Endometrial microvascular endothelial cells (primary cell): Measurements from ENCODE around the gene ANXA2. TPM values are rescaled to one million over a fixed set of nuclear protein-coding genes. Genes with fewer than 3 reads are reported as not detected.

Experiments used
- in situ Hi-C: cut with HindIII; loops from 2 replicates; pipeline ENCODE4 v1.10.0; 2017; ENCODE audit warnings: low sequenced_read_pairs, low pct_unique_long_range_greater_than_20kb; ENCODE audit errors: inconsistent ontology term
- total RNA-seq: library from RNA; depleted of rRNA; stranded (reverse); fragments of >200 nt; gene quantifications from one replicate; pipeline ENCODE4 v1.2.3, GENCODE V29; 2015; ENCODE audit errors: inconsistent ontology term

ANXA2 gene
- total RNA-seq, 1 donor from 2014 or later: 5,865 TPM

DNA sequence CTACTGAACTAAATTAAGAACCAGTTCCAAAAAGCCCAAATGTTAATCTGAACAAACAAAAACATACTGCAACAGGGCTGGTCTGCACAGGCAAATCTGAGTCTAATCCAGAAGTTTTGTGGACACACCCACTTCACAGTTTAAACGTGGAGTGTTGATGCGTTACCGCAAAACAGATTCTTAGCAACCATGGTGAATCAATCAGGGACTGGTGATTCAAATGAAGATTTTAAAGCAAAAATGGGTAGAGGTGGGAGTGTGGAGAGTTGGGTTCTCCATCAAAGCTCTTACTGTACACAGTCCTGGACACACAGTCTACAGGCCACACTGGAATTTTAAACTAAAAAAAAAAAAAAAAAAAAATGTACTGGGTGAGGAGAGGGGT is 5.2 kb downstream of the ANXA2 start:
- in situ Hi-C loops: no loop called here

DNA sequence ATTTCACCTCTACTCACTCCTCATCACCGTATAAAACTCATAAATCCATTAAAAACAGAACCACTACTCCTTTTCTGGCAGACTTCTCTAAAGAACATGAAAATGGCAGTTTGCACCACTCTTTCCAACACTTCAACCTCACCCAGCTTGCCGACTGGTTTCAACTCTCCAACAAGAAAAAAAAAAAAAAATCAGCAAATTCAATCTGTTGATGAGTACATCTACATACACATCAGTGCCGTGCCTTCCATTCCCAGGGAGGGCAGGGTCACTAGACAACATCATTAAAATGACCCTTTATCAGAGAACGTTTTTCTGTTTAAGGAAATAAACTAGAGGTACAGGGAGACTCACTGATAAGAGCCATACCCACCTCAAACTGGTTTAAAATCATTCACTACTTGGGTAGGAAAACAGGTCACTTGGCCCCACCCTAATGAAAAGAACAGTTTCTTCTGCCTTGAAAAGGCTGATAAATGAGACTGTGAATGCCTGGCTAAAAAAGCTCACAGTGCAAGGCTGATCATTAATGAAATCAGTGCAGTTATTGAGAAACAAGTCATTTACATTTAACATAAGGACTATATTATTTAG is 6.0 kb downstream of the ANXA2 start:
- in situ Hi-C loops: no loop called here

DNA sequence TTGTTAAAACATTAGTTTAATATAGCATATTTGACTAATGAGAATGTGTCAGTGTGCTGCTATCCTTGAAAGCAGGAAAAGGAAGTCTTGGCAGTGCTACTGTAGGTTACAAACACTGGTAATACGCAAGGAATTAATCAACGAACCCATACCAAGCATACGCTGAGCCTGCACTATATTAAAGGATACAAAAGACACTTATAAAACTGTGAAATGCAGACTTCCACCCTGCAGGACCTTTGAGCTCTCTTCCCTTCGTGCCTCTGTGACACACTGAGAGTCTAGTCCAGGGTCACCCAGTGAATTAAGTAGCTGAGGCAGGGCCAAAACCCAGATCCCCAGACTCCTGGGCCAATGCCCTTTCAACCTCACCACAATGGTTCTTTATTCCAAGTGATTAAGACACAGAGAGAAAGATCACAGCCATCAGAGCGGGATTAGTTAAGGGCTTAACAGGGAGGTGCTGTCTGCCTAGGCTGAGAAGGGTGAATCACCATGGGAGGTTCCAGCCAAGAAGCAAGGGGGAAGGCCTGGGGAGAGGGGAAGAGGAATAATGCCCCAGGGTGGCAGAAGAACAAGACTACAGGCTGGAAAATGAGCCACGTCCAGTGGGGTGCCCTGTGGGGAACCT is 6.8 kb downstream of the ANXA2 start:
- in situ Hi-C loops: no loop called here

DNA sequence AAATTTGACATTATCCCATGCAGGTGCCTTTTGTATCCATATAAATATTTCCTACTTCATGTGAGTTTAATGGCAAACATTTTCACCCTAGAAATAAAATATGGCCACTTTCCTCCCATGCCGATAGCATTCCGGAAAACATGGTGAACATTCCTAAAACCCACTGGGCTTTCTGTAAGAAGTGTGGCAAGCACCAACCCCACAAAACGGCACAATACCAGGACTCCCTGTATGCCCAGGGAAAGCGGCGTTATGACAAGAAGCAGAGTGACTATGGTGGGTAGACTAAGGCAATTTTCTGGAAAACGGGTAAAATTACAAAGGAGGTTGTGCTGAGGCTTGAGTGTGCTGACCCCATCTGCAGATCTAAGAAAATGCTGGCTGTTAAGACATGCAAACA is 7.6 kb downstream of the ANXA2 start:
- in situ Hi-C loops: no loop called here

DNA sequence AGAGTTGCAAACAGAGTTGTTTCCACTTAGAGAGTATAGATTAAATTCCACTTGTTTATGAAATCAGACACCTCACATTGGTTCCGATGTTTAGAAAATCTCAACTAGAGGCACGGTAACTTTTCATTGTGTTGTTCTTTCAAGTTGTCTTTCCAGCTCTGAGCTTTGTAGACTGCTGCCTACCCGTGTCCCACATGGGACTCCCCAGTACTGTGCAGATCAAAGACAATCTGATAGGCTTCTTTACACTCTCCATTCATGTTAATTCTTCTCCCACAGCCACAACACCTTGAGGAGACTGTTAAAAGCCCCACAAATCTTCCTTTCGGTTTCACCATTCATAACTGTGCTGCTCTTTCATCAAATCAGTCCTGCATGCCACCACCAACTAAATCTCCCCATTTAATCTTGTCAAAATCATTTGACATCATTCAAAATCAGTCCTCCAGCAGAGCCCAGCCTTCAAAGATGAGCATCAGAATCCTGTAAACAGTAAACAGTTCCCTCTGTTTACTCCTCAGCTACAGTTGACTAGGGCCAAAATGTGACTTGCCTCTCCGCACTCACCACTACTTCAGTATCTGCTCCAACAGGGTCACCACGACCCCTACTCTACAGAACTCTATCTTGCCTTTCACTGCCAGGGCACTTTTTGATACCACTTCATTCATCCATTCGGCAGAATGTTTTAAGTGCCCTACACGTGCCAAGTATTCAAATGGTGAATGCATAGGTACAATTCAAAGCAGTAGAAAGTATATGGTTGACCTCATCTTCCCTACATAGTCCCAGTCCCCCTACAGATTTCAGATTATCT is 8.3 kb downstream of the ANXA2 start:
- in situ Hi-C loops: no loop called here

DNA sequence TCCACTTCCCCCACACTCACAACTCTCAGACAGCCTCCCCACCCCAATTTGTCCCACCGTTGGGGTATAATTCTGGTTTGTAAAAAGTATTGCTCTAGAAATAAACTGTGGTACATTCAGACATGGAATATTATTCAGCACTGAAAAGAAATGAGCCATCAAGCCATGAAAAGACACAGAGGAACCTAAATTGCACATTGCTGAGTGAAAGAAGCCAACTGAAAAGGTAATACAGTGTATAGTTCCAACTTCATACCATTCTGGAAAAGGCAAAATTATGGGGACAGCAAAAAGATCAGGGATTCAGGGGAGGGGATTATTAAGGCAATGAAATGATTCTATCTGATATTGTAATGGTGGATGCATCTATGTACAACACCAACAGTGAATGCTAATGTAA is 10.5 kb downstream of the ANXA2 start:
- in situ Hi-C loops: no loop called here

DNA sequence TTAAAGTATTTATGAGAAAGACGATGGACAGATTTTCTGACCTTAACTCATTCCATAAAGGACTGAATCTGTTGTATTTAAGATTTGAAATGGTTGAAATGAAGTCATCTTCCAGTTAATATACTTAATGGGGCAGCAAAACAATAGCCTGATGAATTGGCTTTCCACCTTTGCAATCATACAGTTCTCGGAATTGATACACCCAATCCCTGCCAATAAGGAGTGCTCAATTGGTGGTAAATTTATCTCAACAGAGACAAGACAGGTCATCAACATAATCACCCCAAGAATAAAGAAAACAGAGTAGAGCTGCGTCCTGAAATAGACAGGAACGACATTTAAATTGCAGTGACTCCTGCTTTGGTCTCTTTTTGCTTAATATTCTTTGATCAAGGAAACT is 11.2 kb downstream of the ANXA2 start:
- in situ Hi-C loops: no loop called here

DNA sequence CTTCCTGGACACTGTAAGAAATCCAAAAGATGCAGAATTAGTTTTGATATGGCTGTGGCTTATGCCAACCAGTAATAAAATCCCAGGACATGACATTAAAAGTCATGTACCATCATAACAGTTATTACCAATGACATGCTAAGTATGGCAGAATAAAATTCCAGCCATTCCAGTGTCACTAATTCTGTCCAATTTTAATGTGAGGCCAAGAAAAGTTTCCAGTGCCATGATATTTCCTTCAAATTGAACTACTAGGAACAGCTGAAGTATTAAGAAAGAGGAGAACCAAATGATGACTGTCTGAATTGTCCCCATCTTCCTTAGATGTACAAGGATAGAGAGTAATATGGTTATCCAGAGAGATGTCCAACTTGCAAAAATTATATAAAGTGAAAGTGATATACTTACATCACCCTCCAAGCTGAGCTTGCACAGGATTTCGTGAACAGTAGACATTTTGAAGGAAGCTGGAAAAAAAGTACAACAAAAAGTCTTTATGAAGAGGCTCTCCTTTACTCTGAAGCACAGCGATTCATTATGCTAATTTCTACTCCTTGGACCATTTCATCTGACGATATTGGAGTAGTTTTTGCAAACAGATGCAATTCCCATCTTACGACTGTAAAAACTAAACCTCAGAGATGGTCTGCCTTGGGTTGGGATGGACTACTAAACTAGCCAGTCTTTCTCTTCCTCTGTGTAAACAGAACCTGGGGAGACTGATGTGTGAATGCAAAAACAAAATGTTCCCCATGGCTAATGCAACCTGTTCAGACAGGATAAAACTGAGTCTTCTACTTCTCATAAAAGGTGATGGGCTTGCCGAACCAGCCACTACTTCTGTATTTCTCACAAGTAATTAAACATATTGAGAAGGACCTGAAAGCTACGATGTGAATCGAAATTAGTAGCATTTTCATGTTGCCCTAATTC is 11.9 kb downstream of the ANXA2 start:
- in situ Hi-C loops: no loop called here

DNA sequence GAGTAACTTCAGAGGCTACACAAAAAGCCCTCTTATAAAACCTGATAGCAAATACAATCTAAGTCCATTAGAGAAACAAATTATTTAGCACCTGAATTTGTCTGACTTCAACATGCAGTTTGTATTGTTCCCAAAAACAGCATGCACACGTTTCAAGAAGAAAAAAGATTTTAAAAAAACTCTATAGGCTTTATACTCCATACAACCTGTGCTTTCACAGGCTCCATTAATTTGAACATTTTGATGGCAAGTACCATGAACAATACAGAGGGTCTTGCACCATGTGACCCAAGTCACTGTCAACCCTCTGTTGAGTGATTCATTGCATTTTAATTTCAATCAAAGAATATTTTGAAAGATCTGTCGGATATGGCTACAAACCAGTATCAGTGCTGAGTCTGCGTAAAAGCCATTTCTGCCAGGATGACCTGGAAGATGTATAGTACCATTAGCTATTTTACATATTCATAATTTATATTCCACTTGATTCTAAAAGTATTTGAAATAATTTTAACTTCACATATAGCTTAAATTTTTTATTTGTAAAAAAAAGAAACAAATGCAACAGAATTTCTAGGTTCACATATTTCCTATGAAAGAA is 13.2 kb downstream of the ANXA2 start:
- in situ Hi-C loops: no loop called here

DNA sequence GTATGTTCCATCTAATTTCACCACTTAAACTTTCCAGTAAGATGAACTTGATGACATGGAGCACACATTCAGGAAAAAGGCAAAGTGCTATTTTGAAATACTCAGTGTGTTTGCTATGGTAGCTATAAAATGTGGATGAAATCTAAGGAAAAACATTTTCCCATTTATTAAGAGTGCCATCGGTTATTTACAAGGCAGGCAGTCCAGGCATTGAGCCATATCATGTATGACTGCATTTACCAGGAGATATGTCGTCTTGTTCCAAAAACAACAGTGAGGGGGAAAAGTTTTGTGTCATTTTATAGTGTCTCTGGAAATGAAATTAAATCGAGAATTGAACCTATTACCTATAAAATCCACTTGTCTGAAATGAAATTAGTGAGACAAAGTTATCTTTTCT is 13.7 kb downstream of the ANXA2 start:
- in situ Hi-C loops: no loop called here

DNA sequence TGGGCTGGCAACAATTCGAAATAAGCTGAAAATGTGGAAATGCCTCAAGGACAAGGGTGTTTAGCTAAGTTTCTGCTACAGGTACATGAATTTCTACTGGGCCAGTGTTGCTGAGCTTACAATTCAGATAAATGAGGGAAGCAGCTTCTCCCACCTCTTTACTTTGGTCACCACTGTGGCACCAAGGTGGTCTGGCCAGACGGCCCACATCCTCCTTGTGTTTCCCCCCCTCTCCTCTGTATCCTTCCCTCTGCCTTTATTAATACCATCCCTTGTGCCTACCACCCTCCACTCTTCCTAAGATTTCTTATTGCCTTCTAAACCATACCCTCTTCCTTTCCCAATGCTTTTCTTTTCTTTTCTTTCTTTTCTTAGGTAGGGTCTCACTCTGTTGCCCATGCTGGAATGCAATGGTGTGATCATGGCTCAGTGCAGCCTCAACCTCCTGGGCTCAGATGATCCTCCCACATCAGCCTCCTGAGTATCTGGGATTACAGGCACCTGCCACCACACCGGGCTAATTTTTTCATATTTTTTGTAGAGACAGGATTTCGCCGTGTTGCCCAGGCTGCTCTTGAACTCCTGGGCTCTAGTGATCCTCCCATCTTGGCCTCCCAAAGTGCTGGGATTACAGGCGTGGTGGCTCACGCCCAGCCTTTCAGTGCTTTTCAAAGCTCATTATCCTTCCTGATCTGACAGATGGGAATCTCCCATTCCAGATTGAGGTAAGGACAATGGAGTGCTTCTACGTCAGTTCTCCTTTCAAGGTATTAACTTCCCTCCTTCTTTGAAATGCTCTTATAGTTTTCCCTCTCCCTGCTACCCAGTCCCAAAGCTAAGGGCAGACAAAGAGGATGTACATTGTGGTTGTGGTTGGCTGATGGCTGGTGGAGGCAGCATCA is 14.8 kb downstream of the ANXA2 start:
- in situ Hi-C loops: no loop called here

DNA sequence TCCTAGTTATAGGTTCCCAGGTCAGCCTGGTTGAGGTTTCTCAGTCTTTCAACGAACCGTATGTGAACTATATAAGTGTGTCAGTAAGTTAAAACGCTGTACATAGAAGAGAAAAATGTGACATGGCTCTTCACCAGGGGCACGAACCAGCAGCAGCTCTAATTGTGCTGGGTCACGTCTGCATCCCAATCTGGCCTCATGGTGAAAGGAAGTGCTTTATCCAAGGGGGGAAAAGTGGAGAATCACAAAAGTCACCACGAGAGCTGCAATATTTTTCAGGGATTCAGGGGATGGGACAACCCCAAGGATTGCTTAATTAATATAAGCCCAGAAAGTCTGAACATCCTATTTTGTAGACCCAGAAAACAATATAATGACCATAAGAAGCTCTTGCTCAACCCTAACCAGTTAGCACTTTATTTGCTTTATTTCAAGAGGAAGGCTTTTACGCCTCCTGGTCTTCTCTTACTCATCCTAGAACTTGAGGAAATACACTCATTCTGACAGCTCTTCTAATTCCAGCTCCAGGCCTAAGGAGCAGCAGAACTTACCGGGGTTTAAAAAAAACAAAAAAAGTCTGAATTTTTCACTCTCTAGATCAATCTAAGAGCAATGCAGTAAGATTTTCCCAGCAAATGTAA is 16.5 kb downstream of the ANXA2 start:
- in situ Hi-C loops: no loop called here

DNA sequence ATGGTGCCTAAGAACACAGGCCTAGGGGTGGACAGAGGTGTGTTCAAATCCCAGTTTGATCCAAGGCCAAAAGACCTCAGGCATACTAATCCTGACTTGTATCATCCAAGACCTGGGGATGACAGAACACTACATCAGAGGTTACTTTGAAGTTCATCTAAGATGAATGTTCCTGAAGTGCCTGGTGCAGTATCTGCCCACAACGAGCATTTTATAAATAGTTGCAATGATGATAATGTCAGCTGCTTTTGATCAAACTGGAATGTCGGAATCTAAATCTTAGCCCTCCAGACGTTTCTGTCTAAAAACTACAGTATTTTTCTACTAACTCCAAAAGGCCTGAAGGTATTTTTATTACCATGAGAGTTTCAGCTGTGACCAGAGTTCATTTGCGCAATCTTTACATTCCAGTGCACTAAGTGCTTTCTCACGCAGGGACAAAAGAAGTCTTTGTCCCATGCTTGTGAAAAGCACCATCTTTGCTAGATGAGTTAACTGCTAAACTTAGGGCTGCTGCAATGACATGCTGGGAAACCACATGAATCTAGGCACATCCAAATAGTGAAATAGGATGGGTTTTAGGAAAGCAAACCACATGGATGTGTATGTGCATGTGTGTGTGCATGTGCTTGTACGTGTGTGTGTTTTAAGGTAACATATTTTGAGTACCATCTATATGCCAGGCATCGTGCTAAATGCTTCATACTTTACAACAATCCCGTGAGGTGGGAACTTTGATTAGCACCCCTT is 18.1 kb downstream of the ANXA2 start:
- in situ Hi-C loops: no loop called here

DNA sequence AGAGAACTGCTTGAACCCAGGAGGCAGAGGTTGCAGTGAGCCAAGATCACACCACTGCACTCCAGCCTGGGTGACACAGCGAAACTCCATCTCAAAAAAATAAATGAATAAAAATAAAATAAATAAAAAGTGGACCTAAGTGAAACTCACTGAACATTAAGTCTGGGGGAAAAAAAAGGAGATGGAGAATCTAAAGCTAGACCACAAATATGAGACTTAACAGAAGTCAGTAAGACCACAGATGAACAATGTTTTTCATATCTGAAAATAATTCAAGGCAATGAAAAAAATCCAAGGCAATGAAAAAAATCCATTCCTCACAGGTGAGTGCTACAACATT is 18.6 kb downstream of the ANXA2 start:
- in situ Hi-C loops: no loop called here

DNA sequence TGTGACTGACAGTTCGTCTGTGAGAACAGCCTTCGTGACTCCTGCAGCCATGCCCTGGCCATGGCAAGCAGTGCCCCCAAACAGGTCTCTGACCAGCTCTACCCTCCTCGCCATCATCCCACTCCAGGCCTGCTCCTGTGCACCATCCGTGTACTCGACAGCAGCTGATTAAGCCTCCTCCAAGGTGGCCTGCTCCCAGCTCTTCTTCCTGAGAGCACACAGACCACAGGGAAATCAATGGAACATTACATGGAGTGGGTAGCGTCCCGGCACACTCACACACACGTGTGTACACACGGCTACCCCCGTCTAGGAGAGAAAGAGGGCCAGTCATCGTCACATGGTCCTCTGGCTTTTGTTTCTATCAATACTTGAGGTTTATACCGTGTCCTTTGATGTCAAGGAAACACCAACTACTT is 21.1 kb downstream of the ANXA2 start:
- in situ Hi-C loops: no loop called here

DNA sequence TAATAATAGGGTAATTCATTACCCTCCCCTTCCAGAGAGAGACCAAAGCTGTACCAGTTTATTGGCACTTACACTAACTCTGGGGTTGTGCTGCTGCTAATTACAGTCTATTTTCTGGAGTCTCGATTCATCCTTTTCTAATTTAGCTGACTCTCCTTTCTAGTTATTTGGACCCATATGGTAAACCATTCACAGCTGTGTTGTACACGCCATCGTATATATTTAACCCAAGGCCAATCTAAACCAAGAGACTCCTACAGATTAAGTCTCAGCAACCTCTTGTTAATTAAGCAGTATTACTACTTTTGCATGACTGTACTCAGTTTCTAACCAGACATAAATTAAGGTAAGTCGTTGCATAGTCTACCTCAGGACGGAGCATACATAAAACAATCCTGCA is 22.5 kb downstream of the ANXA2 start:
- in situ Hi-C loops: no loop called here

DNA sequence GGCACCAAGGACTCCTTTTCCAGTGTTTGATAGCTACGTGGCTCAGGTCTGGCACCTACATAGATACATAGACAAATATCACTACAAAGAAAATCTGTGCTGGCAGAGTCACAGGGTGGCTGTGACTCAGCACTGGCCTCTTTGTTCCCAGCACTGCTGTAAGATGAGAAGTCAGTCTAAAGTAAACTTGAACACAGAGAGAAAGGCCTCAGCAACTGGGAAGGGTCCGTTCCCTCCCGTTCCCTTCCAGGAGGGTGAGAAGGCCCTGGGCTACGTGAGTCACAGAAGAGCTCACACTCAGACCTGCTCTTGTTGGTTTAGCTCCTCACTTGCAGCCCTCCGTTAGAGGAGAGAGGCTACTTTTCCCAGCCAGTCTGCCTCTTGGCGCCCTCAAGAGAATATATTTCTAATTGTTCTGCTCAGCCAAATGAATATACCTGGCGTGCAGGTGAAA is 23.1 kb downstream of the ANXA2 start:
- in situ Hi-C loops: no loop called here
